ENCODE measurements around the gene NEAT1.

The NEAT1 gene

GRCh38 chr11:65422633-65423515 is at the start of gene NEAT1:
Gene NEAT1, plus strand, starts transcription at chr11:65422798.
- DNase-seq, result peak; percentile 96

- DNase-seq, result no peak
Observed at GRCh38 chr11:65373839-65374580, 48.6 kb upstream of the NEAT1 start.

- no peak for DNase-seq
Observed at GRCh38 chr11:65375012-65375411, 47.6 kb upstream of the NEAT1 start.

- no peak for DNase-seq
Observed at GRCh38 chr11:65376138-65376713, 46.4 kb upstream of the NEAT1 start.

- DNase-seq, result no peak
Observed at GRCh38 chr11:65377036-65377435, 45.6 kb upstream of the NEAT1 start.

- no peak for DNase-seq
Observed at GRCh38 chr11:65377777-65378176, 44.8 kb upstream of the NEAT1 start.

GRCh38 chr11:65378208-65378927 is 44.2 kb upstream of the NEAT1 start:
- no peak for DNase-seq

- DNase-seq, result no peak
Observed at GRCh38 chr11:65378928-65379638, 43.5 kb upstream of the NEAT1 start.

- DNase-seq, result no peak
Observed at GRCh38 chr11:65379698-65380459, 42.7 kb upstream of the NEAT1 start.

- DNase-seq, result no peak
Observed at GRCh38 chr11:65380460-65381119, 42.0 kb upstream of the NEAT1 start.

- peak; percentile 67 for DNase-seq
Observed at GRCh38 chr11:65381716-65382032, 40.9 kb upstream of the NEAT1 start.

GRCh38 chr11:65382033-65382803 is 40.4 kb upstream of the NEAT1 start, which contains the start of gene SLC25A45:
Gene SLC25A45, minus strand, starts transcription at chr11:65382646. Its CDS starts 695 bp downstream, at chr11:65381951.
- DNase-seq, result peak; percentile 91

- no peak for DNase-seq
Observed at GRCh38 chr11:65382804-65383368, 39.7 kb upstream of the NEAT1 start.

GRCh38 chr11:65383778-65384177 is 38.8 kb upstream of the NEAT1 start:
- no peak for DNase-seq

- peak; percentile 53 for DNase-seq
Observed at GRCh38 chr11:65384301-65384889, 38.2 kb upstream of the NEAT1 start.

GRCh38 chr11:65386307-65387140 is 36.1 kb upstream of the NEAT1 start, which contains the start of gene FRMD8:
Gene FRMD8, plus strand, starts transcription at chr11:65386637. Its CDS starts 400 bp downstream, at chr11:65387037.
- DNase-seq, result peak; percentile 92

- DNase-seq, result no peak
Observed at GRCh38 chr11:65388731-65389130, 33.9 kb upstream of the NEAT1 start.

- DNase-seq, result no peak
Observed at GRCh38 chr11:65389294-65389980, 33.2 kb upstream of the NEAT1 start.

All from CD4-positive, alpha-beta T cell treated with Interleukin-21 for 1 hour (primary cell).